Thyroid gland (tissue), 4 donors: Measurements from ENCODE around the gene NDC1. TPM values are rescaled to one million over a fixed set of nuclear protein-coding genes. Genes with fewer than 3 reads are reported as not detected.
A peak's percentile ranks its signal among the peaks of the same experiment; 100 is the strongest.

Experiments
- DNase-seq, 2 donors: peaks; one replicate each; pipeline ENCODE4 v3.0.0-alpha.2; 2019
- H3K27ac ChIP-seq, 3 donors: fragments of 200-600 bp; sonication (generic); 1 replicate in 2 of 3; 2 replicates in 1 of 3; pipeline ENCODE4 v1.5.1; 2016 to 2019; ENCODE audit warnings: mild to moderate bottlenecking in 1 of 3, moderate library complexity in 1 of 3
- H3K27me3 ChIP-seq: fragments of 200-600 bp; sonication (generic); one replicate; pipeline ENCODE4 v1.5.1; 2019
- H3K36me3 ChIP-seq, 2 donors: fragments of 200-600 bp; sonication (generic); one replicate each; pipeline ENCODE4 v1.5.1; 2016 to 2019
- H3K4me1 ChIP-seq, 2 donors: fragments of 200-600 bp; sonication (generic); one replicate each; pipeline ENCODE4 v1.5.1; 2017 to 2019
- H3K4me3 ChIP-seq, 3 donors: fragments of 200-600 bp; sonication (generic); replicated peaks in 1 of 3; 1 replicate in 2 of 3; 2 replicates in 1 of 3; pipeline ENCODE4 v1.5.1; 2016; ENCODE audit warnings: mild to moderate bottlenecking in 1 of 3
- H3K9me3 ChIP-seq: fragments of 200-600 bp; sonication (generic); one replicate; pipeline ENCODE4 v1.5.1; 2017
- POLR2A ChIP-seq, 2 donors: fragments of 450-650 bp; IDR thresholded peaks; one replicate each; pipeline ENCODE4 v1.6.1; 2017; ENCODE audit warnings: antibody characterized with exemption in 2 of 2, mild to moderate bottlenecking in 2 of 2, moderate library complexity in 1 of 2
- WGBS, 2 donors: methylation state at CpG; one replicate each; pipeline ENCODE4 v1.1.5; 2017; 5-methylcytosine and 5-hydroxymethylcytosine counted together
- intact Hi-C: fragments of 100-400 bp; cut with DNase I; formaldehyde crosslinking; loops from one replicate; pipeline ENCODE4 v1.15.1; 2023
- total RNA-seq, 4 donors: library from RNA; depleted of rRNA; stranded (reverse); fragments of >200 nt; gene quantifications; one replicate each; pipeline ENCODE4 v1.2.3, GENCODE V29; 2016
- TF ChIP-seq, protein P1 (sequence below), 6 experiments: fragments of 200-600 bp in 3 of 6; fragments of 450-650 bp in 3 of 6; sonication (generic) in 3 of 6; IDR thresholded peaks; one replicate each; pipeline ENCODE4 v1.5.1; 2016 to 2019; ENCODE audit warnings: antibody characterized with exemption in 6 of 6, mild to moderate bottlenecking in 2 of 6, inconsistent platforms in 1 of 6, moderate library complexity in 1 of 6

NDC1 gene
- total RNA-seq, 4 donors from 2014 or later, result 10.4 to 15.4 (median 11.9) TPM

- TF ChIP-seq, protein P1, sequence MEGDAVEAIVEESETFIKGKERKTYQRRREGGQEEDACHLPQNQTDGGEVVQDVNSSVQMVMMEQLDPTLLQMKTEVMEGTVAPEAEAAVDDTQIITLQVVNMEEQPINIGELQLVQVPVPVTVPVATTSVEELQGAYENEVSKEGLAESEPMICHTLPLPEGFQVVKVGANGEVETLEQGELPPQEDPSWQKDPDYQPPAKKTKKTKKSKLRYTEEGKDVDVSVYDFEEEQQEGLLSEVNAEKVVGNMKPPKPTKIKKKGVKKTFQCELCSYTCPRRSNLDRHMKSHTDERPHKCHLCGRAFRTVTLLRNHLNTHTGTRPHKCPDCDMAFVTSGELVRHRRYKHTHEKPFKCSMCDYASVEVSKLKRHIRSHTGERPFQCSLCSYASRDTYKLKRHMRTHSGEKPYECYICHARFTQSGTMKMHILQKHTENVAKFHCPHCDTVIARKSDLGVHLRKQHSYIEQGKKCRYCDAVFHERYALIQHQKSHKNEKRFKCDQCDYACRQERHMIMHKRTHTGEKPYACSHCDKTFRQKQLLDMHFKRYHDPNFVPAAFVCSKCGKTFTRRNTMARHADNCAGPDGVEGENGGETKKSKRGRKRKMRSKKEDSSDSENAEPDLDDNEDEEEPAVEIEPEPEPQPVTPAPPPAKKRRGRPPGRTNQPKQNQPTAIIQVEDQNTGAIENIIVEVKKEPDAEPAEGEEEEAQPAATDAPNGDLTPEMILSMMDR (IDR thresholded peaks at IDR 0.05), result no peak
- TF ChIP-seq POLR2A (IDR thresholded peaks at IDR 0.05), result no peak
These were observed 90.3 kb downstream of the NDC1 start for GRCh38 chr1:53747841-53748240.

DNA sequence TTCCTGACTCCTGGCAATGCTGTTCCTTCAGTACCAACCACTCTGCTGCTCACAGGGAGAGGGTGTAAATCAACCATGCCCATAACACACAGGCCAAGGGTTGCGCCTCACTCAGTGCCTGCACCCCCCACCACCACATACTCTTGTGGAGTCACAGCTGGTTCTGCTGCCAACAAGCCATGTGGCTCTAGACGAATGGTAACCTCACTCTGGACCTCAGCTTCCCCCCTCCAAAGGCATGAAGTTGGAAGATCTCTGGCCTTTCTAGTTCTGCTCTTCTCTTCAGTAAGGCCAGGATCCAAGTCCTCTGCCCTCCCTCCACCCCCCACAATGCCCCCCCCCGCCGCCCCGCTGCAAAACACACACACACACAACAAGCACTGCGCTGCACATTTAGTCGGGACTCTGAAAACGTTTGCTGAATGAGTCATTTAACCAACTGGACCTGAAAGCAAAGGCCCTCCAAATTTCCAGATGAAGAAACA is 97.4 kb downstream of the NDC1 start:
- intact Hi-C loops, result no loop called here
- H3K27me3 ChIP-seq, result no peaks in the 10 kb centered on the region
- TF ChIP-seq POLR2A (IDR thresholded peaks at IDR 0.05), result no peak
- TF ChIP-seq, protein P1 (IDR thresholded peaks at IDR 0.05), result no peak
- no peaks in the 10 kb centered on the region for H3K36me3 ChIP-seq
- H3K4me3 ChIP-seq, result no peak overlapping the region
- H3K27ac ChIP-seq, result no peak overlapping the region
- DNase-seq, result peak; percentile 42 to 51
- no peaks in the 10 kb centered on the region for H3K9me3 ChIP-seq
- peaks cover 16 to 21% of the 10 kb centered on the region in 2 donors for H3K4me1 ChIP-seq
- WGBS, 2 donors, result 38 to 52% methylated on average over 7 to 8 of the region's 8 CpGs

More at GRCh38 chr1:53747841-53748240, 90.3 kb downstream of the NDC1 start:
- H3K9me3 ChIP-seq, result no peaks in the 10 kb centered on the region
- intact Hi-C loops, result no loop called here
- no peaks in the 10 kb centered on the region for H3K36me3 ChIP-seq
- no peak for DNase-seq
- H3K27me3 ChIP-seq, result no peaks in the 10 kb centered on the region
- H3K27ac ChIP-seq, result no peak overlapping the region
- H3K4me3 ChIP-seq, result no peak overlapping the region
- WGBS, 2 donors, result 90 to 91% methylated on average over 8 of the region's 8 CpGs
- H3K4me1 ChIP-seq, result no peaks in the 10 kb centered on the region

- Histone ChIP-seq H3K27ac (no peak within 1 kb of the TSS), H3K4me3 (peak within 1 kb of the TSS; percentile 31 to 49 (median 43)), H3K36me3 (no peaks in the 10 kb centered on the region), H3K27me3 (no peaks in the 10 kb centered on the region), H3K9me3 (no peaks in the 10 kb centered on the region), H3K4me1 (peaks cover 16 to 21% of the 10 kb centered on the region in 2 donors)
- intact Hi-C loops, result no loop called here
- DNase-seq, result peak; percentile 79 to 85
- TF ChIP-seq, protein P1 (IDR thresholded peaks at IDR 0.05), result no peak
- no peak for TF ChIP-seq POLR2A (IDR thresholded peaks at IDR 0.05)
- WGBS, 2 donors, result 4 to 5% methylated on average over 8 to 10 of the region's 73 CpGs
These were observed 98.9 kb downstream of the NDC1 start, which contains the start of gene GLIS1 for GRCh38 chr1:53739109-53739681. GLIS1 (minus strand) TSS chr1:53739164; CDS start chr1:53738064, 1,100 bp downstream.

DNA sequence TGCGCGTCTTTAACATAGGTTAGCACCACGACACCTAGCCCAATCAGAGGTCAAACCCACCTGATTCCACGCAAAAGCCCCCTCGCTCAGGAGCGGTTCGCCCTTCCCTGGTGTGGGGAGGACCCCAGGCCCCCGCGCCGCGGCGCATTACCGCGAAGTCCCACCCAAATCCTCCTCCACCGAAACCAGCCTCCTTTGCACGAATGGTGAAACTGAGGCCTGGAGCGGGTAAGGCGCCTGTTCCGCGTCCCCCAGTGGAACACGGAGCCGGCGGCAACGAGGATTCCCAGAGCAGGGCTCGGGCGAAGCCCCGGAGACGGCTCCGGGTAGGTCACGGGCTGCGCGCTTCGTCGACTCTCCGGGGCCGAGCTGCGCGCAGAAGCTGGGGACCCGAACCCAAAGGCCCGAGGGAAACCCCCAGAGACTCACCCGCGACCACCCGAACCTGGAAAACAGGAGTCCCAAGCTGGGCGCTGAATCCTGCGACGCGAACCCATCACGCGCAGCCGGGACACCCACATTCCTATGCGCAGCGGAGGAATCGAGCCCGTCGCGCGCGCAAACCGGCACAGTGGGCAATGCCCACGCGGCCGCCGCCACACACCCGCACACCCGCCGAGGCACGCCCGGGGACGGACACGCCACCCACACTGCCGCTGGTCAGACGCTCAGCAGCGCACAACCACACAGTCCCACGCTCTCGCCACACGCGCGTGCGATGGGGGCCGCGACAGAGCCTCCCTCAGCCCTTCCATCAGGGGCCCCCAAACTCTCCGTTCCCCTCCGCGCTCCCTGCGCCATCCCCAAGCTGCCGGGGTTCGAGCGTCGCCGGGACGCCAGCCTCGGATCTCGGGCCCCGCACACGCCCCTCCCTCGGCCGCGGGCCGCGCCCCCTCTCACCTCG is 99.6 kb downstream of the NDC1 start:
- H3K27me3 ChIP-seq, result no peaks in the 10 kb centered on the region
- peaks cover 16 to 21% of the 10 kb centered on the region in 2 donors for H3K4me1 ChIP-seq
- intact Hi-C loops, result no loop called here
- H3K4me3 ChIP-seq, result peak overlapping the region in 1 of 3 donors; percentile 46
- DNase-seq, result peak; percentile 14 to 15
- no peak for TF ChIP-seq POLR2A (IDR thresholded peaks at IDR 0.05)
- TF ChIP-seq, protein P1 (IDR thresholded peaks at IDR 0.05), result no peak
- H3K9me3 ChIP-seq, result no peaks in the 10 kb centered on the region
- no peak overlapping the region for H3K27ac ChIP-seq
- WGBS, 2 donors, result 0 to 2% methylated on average over 29 to 56 of the region's 101 CpGs
- no peaks in the 10 kb centered on the region for H3K36me3 ChIP-seq
